ENCODE data around the gene DACT2.
"Not testable (repeated sequence)": the region's sequence is repeated elsewhere in the genome, so short reads cannot be mapped to it uniquely, and the experiment has no call there.

DACT2 gene

DNA sequence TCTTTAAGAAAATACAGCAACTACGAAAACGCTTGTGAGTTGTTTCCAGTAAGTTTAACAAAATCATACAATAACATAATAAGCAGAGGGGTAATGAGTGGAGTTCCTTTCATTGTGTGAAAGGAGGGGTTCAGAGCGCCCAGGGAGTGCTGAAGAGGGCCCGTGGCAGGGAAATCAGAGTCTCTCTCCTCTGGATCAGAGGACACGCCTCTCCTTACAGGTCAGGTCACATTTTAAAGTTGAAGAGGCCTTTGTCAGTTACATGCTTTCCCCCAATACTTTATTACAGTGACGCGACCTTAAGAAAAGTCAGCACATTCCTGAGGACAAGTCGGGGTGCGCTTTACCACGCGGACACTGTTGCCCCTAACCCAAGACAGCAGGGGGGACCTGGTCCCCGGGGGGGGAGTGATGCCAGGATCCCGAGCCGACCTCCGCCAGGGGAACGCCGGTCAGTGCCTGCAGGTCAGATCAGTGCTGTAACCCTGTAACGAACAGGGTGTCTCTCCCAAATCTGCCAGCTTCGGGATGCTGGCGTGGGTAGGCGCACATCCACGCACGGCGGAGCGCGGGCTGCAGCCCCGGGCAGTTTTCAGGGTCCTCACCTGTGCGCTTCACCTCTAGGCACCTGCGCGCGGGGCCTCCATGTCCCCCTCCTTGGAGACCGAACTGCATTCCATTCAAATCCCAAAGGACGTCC is 848 bp downstream of the DACT2 start:
- DNase-seq = no peak

GRCh38 chr6:168318090-168318489 is 1.5 kb downstream of the DACT2 start:
- no peak for DNase-seq

DNA sequence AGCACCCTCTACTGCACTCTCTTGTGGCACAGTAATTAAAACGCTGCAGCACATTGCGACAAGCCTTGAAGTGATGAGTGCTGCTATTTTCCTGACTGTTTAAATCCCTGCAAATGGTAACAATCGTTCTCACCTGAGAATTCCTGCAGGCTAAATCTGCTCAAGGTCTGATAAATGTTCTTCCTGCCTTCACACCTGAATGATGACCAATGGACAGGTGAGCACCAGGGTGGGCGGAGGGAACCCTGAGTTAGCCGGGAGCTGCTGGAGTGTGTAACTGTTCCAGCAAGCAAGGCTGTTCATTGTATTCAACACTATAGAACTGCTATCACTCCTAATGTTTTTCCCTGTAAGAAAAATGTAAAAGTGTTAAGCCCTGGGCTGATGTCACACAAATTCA is 4.0 kb downstream of the DACT2 start:
- no peak for DNase-seq

DNA sequence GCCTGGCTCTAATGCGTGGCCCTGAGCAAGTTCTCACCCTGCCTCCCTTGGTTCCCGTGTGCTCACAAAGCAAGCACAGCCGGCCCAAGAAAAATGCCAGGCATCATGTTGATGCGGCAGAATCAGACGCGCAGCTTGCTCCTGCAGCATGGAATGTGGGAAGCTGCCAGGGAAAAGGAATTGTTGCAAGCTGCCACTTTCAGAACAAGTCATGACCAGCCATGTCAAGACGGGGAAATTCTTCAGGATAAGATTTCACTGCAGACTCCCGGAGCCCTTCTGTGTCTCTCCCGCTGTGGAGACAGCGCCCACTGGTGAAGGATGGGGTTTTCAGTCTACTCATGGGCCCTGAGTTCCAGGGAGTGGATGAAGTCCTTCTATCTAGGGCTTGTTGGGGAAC is 4.6 kb downstream of the DACT2 start:
- no peak for DNase-seq

- no peak for DNase-seq
These were observed 5.6 kb downstream of the DACT2 start for GRCh38 chr6:168314021-168314420.

DNA sequence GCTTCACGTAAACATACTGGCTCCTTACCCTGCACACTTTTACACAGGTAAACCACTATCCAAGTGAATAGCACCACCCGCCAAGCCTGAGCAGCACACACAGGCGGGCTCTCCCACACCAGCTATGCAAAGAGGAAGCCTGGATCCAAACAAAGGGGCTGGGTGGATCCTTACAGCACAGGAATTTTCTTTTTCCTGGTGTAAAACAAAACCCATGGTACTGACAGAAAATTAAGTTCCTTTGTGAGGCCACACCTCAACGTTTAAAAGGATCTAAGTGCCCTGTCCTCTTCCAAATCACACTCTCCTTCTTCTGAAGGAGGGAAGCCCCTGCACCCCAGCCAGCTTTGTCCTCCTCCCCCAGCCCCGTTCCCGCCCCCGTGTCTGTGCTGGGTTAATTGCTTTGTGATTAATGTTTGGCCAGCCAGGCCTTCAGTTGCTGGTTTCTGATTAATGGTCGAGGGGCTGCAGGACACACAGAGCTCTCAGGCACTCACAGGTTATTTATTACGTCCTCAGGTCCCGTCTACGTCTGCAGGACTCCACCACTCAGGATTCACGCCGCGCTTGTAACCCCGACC is 6.1 kb downstream of the DACT2 start:
- DNase-seq = no peak

DNA sequence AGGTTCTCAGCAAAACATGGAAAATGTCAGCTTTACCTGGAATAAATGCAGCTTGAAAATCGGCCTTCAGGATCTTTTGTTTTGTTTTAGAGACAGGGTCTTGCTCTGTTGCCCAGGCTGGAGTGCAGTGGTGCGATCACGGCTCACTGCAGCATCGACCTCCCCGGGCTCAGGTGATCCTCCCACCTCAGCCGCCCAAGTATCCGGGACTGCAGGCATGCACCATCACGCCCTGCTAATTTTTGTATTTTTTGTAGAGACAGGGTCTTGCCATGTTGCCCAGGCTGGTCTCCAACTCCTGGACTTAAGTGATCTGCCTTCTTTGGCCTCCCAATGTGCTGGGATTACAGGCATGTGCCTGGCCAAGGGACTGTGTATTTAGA is 7.5 kb downstream of the DACT2 start:
- not testable (repeated sequence) for DNase-seq

DNA sequence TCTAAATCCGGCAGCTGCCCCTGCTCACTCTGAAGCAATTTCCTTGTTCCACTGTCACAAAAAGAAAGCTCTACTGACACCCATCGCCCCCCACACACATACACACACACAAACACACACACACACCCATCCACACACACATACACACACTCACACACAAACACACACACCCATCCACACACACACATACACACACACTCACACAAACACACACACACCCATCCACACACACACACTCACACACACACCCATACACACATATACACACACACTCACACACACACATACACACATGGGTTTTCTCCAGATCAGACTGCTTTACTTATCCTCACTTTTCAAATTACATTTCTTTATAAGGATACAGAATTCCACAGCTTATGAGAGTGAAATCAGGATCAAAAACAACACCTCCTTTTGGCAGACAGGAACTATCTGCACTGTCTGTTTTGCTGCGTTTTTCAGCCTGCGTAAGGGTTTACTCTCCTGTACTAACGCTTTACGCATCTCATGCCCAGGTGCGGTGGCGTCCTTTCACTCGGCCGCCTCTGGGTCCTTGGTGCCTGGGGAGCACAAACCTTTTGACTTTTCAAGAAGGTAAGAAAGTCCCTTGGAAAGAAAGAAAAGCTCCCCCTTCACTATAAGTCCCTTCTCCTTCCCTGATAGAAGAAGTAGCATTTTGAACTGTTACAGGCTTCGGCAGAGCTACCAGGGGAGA is 8.0 kb downstream of the DACT2 start:
- DNase-seq = no peak

GRCh38 chr6:168310945-168311344 is 8.6 kb downstream of the DACT2 start:
- no peak for DNase-seq

DNA sequence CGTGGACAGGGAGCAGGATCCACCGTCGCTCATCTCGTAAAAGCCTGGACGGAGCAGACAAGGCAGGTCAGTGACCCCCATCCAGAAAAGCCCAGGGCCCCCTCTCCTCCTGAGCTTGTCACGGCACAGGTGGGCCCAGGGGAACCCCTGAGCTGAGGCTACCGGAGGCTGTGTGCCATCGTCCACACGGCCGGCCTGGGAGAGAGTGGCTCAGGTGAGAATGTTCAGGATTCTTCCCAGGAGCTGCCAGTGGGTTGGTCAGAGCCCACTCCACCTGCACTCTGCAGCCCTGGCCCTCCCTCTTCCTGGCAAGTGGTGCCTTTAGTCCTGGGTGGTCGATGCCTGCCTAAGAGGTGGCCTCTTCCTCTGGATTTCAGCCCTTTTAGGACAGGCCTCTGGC is 9.2 kb downstream of the DACT2 start:
- no peak for DNase-seq

- no peak for DNase-seq
These were observed 9.6 kb downstream of the DACT2 start for GRCh38 chr6:168309997-168310396.

DNA sequence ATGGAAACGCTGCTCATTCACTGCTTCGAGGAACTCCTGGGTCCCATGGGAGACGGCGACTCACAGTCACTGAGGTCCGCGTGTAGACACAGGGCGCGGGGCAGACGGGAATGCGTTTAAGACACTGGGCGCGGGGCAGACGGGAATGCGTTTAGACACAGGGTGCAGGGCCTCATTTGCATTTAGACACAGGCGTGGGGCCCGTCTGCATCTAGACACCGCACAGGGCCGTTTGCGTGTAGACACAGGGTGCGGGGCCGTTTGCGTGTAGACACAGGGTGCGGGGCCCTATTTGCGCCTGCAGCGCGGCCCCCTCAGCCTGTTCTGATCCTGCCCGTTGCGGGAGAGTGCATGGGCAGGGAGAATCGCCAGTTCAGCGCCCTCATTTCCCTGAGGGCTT is 10.4 kb downstream of the DACT2 start:
- no peak for DNase-seq

DNA sequence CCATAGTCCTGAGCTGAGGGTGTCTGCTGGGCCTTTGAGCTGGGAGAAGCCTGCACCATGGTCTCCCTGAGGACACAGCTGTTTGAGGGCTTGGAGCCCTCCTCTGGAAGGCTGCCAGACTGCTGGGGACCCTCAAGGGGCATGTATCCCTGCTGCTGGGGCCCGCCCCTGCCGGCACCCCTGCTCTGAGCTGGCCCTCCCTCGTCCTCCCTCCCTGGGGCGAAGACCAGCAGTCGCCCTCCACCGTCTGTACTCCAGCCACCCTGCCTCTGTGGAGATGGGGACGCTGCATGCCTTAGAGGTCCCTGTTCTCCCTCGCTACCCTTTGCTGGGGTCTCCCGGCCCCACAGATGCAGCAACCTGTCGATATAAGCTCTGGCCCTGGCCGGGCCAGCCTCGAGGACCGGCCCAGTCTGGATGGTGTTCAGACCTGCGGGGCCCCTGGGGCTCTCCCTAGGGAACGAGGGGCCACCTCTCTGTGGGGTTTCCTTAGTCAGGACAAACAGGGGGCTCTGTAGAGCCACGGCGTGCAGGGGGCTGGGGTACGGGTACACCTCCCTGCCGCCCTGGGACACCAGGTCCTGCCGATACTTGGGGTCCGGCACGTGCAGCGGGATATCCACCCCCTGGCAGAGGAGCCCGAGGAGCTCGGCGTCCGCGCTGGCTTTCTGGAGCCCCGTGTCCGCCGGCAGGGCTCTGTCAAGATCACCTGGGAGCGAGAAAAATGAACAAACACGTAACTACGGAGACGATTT is 11.0 kb downstream of the DACT2 start:
- no peak for DNase-seq

GRCh38 chr6:168307695-168308021 is 11.9 kb downstream of the DACT2 start:
- DNase-seq = no peak

GRCh38 chr6:168307015-168307694 is 12.4 kb downstream of the DACT2 start:
- no peak for DNase-seq

DNA sequence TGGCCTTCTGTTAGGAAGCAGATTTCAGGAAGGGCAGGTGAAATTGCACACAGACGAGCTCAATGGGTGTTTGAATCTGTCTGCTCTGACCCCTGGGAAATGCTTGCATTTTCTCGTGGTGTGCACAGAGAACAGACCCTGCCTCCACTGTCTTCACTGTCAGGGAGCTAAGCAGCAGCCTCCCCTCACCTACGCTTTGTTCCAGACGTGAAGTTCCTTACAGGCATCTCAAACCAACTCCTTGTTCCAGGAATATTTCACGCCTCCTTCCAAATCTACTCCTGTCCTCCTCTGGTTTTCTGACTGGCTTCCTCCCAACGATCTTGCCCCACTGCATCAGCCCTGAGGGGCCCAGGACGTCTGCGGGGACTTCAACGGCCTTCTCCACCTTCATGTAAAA is 13.7 kb downstream of the DACT2 start:
- DNase-seq = no peak

GRCh38 chr6:168305096-168305749 is 14.4 kb downstream of the DACT2 start:
- no peak for DNase-seq

- DNase-seq = no peak
These were observed 14.9 kb downstream of the DACT2 start for GRCh38 chr6:168304752-168305015.

DNA sequence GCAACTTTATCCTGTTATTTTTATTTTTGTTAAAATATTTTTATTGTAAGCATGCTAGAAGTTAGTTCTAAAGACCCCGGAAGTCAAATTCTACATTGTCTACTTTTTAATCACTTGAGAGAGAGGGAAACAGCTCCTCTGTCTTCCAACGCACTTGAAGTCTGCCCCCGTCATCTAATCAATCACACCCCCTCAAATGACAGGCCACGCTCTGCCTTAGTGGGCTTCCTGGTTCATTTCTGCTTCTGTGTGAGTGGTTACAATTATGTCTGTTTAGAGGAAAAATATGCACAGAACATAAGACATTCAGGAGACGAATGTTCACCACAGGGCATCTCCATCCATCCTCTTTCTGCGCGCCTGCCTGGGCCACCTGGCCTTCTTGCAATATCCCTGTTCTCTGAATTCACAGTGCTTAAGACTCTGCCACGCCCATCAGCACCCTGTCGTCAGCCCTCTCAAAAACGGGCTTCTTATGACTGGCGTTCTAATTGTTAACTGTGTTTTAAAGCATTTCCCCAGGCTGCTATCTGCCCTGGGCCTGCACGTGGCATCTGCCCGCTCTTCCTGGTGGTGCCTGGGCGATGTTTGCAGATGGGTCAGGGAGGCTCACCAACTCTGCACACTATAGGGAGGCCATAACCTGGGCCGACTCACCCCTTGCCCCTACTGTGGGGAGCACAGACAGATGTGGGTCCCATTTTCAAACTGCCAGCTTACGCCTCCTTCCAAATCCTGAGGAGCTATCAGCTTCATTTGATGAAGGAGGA is 15.4 kb downstream of the DACT2 start:
- no peak for DNase-seq

DNA sequence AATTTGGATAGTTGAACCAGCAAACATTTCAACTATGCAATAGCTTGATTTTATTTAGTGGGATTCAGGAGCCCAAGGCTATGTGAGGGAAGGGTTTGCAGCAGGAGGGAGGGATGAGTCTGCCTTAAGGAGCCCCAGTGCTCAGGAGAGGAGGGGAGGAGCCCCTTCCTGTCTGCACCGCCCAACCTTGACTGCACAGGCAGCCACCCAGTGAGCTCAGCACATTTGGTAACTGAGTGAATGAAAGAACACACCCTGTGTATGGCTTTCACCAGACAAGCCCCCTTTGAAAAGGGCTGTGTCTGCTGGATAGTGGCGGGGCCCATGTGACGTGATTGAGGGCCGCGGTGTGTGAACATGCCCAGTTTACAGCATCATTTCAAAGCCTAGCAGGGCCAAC is 17.0 kb downstream of the DACT2 start:
- no peak for DNase-seq

DNA sequence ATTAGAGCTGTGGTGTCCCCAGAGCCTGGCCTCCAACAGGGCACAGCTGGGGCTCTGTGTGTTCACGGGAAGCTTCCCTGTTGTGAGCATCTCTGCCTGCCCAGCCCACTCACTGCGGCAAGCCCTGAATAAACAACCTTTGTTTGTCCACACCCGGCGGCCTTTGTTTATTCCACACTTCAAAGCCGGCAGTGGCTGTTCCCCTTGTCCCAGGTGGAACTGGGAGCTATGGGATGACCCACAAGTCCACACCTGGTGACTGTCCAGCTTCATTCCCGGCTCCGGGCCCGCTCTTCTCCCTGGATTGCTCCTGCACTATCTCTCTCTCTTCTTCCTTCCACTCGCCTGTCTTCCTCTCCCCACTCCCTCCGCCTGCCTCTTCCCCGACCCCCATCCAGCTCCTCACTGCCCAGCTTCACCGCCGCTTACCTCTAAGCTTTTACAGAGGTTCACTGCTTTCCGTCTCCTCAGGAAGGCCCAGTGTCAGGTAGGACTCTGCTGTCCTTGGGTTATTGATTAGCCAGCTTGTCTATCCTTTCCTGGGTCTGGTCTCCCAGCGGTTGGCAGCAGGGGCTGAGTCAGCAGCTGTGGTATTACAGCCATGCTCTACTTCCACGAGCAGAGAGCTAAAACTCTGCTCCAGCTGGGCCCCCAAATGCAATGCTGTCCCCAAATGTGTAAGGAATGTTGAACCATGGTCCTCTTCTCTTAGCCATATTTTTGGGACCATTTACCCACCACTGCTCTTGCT is 17.8 kb downstream of the DACT2 start:
- no peak for DNase-seq
